Spleen (tissue), 7 donors: Measurements from ENCODE around the gene ULBP1.

Experiments used
- CTCF ChIP-seq, 11 experiments: fragments of 200-600 bp in 7 of 11; fragments of 450-650 bp in 4 of 11; sonication (generic) in 4 of 11; IDR thresholded peaks in 8 of 11; conservative IDR thresholded peaks in 3 of 11; 1 replicate in 7 of 11; 2 replicates in 4 of 11; pipeline versions ENCODE4 v1.4.0 to v1.8.0; 2016 to 2021; ENCODE audit warnings: antibody characterized with exemption in 11 of 11, inconsistent platforms in 4 of 11, mild to moderate bottlenecking in 1 of 11
- POLR2A ChIP-seq, 3 donors: fragments of 450-650 bp; IDR thresholded peaks; one replicate each; pipeline ENCODE4 v1.5.1; 2017; ENCODE audit warnings: antibody characterized with exemption in 3 of 3, mild to moderate bottlenecking in 1 of 3
- POLR2AphosphoS5 ChIP-seq, 3 donors: sonication (generic); formaldehyde crosslinking; IDR thresholded peaks; one replicate each; pipeline ENCODE4 v1.5.1; 2017; ENCODE audit warnings: antibody characterized with exemption in 3 of 3
- donor health status: DM: no; HTN: no; CAD: no; lungs with moderate emphysema.
- donor health status: DM: no; HTN: no; CAD: no.
- donor health status: DM: no; HTN: no; CAD: no.

- no peak for TF ChIP-seq CTCF (IDR thresholded peaks at IDR 0.05 in 8 of 11, conservative IDR thresholded peaks at IDR 0.05 in 3 of 11)
- no peak for TF ChIP-seq POLR2A (IDR thresholded peaks at IDR 0.05)
- no peak for TF ChIP-seq POLR2AphosphoS5 (IDR thresholded peaks at IDR 0.05)
Measured at GRCh38 chr6:149915970-149916865, 47.5 kb upstream of the ULBP1 start.
